DND-41 (cell line): Measurements from ENCODE around the gene MREG.

Experiments used
- EZH2 ChIP-seq: IDR thresholded peaks from 3 replicates; pipeline ENCODE4 v1.6.1; 2012; ENCODE audit warnings: borderline replicate concordance, low read depth, mild to moderate bottlenecking, moderate library complexity, low read length, inconsistent platforms; ENCODE audit not compliant: severe bottlenecking
- TF ChIP-seq, protein P1 (sequence below): IDR thresholded peaks from 2 replicates; pipeline ENCODE4 v1.5.1; 2012; ENCODE audit warnings: borderline replicate concordance, low read length, moderate library complexity, mild to moderate bottlenecking; ENCODE audit not compliant: poor library complexity, severe bottlenecking; ENCODE audit errors: extremely low read depth

DNA sequence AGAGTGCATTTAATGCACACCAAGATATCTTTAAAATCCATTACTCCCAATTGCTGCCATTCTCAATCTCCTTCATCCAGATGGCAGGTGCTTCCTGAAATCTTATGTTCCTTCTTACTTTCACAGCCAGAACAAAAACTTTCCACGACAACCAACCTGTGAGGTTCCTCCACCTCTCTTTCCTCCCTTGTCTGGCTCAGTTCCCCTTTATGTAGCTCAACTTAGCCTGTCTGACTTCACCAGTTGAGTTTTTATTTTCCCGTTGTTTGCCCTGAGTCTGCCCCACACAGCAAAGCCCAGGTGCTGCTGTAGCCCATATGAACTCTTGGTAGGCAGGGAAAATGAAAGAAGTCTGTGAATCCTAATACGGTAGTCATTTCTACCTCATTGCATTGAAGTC, 112.5 kb downstream of the MREG start:
- TF ChIP-seq, protein P1, sequence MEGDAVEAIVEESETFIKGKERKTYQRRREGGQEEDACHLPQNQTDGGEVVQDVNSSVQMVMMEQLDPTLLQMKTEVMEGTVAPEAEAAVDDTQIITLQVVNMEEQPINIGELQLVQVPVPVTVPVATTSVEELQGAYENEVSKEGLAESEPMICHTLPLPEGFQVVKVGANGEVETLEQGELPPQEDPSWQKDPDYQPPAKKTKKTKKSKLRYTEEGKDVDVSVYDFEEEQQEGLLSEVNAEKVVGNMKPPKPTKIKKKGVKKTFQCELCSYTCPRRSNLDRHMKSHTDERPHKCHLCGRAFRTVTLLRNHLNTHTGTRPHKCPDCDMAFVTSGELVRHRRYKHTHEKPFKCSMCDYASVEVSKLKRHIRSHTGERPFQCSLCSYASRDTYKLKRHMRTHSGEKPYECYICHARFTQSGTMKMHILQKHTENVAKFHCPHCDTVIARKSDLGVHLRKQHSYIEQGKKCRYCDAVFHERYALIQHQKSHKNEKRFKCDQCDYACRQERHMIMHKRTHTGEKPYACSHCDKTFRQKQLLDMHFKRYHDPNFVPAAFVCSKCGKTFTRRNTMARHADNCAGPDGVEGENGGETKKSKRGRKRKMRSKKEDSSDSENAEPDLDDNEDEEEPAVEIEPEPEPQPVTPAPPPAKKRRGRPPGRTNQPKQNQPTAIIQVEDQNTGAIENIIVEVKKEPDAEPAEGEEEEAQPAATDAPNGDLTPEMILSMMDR: no peak
- TF ChIP-seq EZH2: no peak
